AG09309 (cell line): Measurements from ENCODE around the gene WDR62.

ENCODE experiments used
- DNase-seq: peaks from one replicate; pipeline ENCODE4 v3.0.0-alpha.2; 2010; ENCODE audit warnings: low read depth
- H3K4me3 ChIP-seq: 2 replicates; pipeline ENCODE4 v1.5.1; 2011; ENCODE audit warnings: mild to moderate bottlenecking, low read depth, low read length, moderate library complexity; ENCODE audit not compliant: control insufficient read depth
- TF ChIP-seq, protein P1 (sequence below): IDR thresholded peaks from 2 replicates; pipeline ENCODE4 v1.5.1; 2011; ENCODE audit warnings: mild to moderate bottlenecking, low read depth, low read length, inconsistent platforms; ENCODE audit not compliant: insufficient read depth, control insufficient read depth; ENCODE audit errors: missing control alignments

WDR62 gene

DNA sequence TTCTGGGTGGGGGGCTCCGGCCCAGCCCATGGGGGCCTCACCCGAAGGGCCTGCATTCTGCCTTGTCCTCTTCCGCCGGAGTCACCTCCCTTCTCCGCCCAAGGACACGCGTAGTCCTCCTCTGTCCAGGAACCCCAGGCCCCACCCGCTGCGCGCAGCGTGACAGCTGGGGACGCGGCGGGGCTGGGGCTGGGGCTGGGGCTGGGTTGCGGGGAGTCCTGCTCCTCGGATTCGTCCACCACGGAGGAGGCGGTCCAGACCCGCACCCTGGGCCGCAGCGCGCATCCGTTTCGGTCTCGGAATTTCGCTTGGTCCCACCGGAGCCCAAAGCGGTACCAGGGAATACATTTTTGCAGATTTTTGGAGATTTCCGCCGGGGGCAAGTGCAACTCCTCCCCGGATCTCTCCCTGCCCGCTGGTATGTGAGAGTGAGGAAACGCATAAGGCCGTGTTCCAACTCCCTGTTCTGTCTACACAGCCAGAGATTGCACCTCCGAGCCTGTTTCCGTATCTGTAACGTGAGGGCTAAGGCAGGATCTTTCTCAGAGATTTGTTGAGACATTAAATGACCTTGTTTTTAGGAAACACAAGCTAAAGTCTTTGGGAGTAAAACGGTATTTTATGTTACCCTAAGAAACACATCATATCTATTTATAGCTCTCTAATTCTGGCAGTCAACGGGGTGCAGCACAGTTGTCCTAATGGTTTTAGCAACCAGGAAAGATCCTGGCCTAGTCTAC is 97.8 kb downstream of the WDR62 start, which contains the start of gene COX7A1:
Gene COX7A1, minus strand, starts transcription at position 96 of the 740 bp plus-strand sequence. Its CDS starts 40 bp downstream, at position 56.
- H3K4me3 ChIP-seq: peak within 1 kb of the TSS; percentile 51
- no peak for DNase-seq
- TF ChIP-seq, protein P1, sequence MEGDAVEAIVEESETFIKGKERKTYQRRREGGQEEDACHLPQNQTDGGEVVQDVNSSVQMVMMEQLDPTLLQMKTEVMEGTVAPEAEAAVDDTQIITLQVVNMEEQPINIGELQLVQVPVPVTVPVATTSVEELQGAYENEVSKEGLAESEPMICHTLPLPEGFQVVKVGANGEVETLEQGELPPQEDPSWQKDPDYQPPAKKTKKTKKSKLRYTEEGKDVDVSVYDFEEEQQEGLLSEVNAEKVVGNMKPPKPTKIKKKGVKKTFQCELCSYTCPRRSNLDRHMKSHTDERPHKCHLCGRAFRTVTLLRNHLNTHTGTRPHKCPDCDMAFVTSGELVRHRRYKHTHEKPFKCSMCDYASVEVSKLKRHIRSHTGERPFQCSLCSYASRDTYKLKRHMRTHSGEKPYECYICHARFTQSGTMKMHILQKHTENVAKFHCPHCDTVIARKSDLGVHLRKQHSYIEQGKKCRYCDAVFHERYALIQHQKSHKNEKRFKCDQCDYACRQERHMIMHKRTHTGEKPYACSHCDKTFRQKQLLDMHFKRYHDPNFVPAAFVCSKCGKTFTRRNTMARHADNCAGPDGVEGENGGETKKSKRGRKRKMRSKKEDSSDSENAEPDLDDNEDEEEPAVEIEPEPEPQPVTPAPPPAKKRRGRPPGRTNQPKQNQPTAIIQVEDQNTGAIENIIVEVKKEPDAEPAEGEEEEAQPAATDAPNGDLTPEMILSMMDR: no peak

DNA sequence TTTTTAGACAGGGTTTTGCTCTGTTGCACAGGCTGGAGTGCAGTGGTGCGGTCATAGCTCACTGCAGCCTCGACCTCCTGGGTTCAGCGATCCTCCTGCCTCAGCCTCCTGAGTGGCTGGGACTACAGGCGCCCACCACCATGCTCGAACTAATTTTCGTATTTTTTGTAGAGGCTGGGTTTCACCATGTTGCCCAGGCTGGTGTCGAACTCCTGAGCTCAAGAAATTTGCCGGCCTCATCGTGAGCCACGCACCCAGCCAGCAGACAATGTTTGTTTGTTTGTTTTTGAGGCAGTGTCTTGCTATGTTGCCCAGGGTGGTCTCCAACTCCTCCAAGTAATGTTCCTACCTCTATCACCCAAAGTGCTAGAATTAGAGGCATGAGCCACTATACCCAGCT is 98.4 kb downstream of the WDR62 start:
- DNase-seq: no peak
- no peak overlapping the region for H3K4me3 ChIP-seq
- TF ChIP-seq, protein P1: no peak
